HepG2 (cell line): ENCODE measurements around the gene IL1RAPL1. TPM values are rescaled to one million over a fixed set of nuclear protein-coding genes. Genes with fewer than 3 reads are reported as not detected.

Source experiments
- ATAC-seq: fragments of 200-7000 bp; cut with Tn5 transposase; 3 replicates; pipeline ENCODE4 v1.9.1; 2020; ENCODE audit warnings: mild to moderate bottlenecking, moderate library complexity
- BruUV-seq: library from RNA; stranded (reverse); fragments of 400-500 nt; replicated peaks from 2 replicates; lab custom pipeline; 2021; lab: Mats Ljungman, UMichigan
- CTCF ChIA-PET: fragments of 300-600 bp; formaldehyde crosslinking; extraction: SDS; loops from one replicate; lab custom pipeline; 2021; ENCODE audit warnings: low total read pairs, inconsistent platforms, low intra/inter-chr PET ratio; lab: Yijun Ruan, JAX
- POLR2A ChIA-PET: fragments of 350-600 bp; sonication (Branson Sonifier 250); formaldehyde crosslinking; loops from one replicate; lab custom pipeline; 2020; ENCODE audit warnings: antibody characterized with exemption, inconsistent platforms; lab: Yijun Ruan, JAX
- DNase-seq: peaks from one replicate; pipeline ENCODE4 v3.0.0-alpha.2; 2015; ENCODE audit warnings: low spot score
- FAIRE-seq: peaks from 3 replicates; lab custom pipeline; 2011; peaks lifted over from hg19 to GRCh38; lab: Jason Lieb, UNC
- H2AFZ ChIP-seq: one replicate; pipeline ENCODE4 v1.6.1; 2011; ENCODE audit warnings: low read length, inconsistent platforms
- H3K27ac ChIP-seq: fragments of 300-600 bp; 3 replicates; pipeline ENCODE4 v1.8.0; 2011; ENCODE audit warnings: mixed run types, mild to moderate bottlenecking, mixed read lengths, low read length, inconsistent platforms; ENCODE audit not compliant: insufficient read depth; ENCODE audit errors: extremely low read length
- H3K27me3 ChIP-seq, 2 experiments: fragments of 200-600 bp in 1 of 2; 2 replicates in 1 of 2; 3 replicates in 1 of 2; pipeline versions ENCODE4 v1.6.0 to v1.8.0; 2011; ENCODE audit warnings: low read length in 2 of 2, mild to moderate bottlenecking in 2 of 2, moderate library complexity in 2 of 2, inconsistent platforms in 1 of 2; ENCODE audit not compliant: insufficient read depth in 2 of 2, control insufficient read depth in 1 of 2
- H3K36me3 ChIP-seq, 2 experiments: fragments of 200-600 bp in 1 of 2; replicated peaks in 1 of 2; 2 replicates in 1 of 2; 3 replicates in 1 of 2; pipeline versions ENCODE4 v1.5.1 to v1.8.0; 2011; ENCODE audit warnings: low read length in 2 of 2, inconsistent platforms in 1 of 2; ENCODE audit not compliant: insufficient read depth in 2 of 2, control insufficient read depth in 1 of 2
- H3K4me1 ChIP-seq: 2 replicates; pipeline ENCODE4 v1.5.1; 2012; ENCODE audit warnings: low read length, inconsistent platforms; ENCODE audit not compliant: insufficient read depth
- H3K4me2 ChIP-seq: 2 replicates; pipeline ENCODE4 v1.6.0; 2011; ENCODE audit warnings: low read depth, low read length, inconsistent platforms
- H3K4me3 ChIP-seq, 3 experiments: fragments of 200-600 bp in 1 of 3; sonication (generic), shearing (Covaris generic) in 1 of 3; replicated peaks in 1 of 3; 2 replicates each; pipeline ENCODE4 v1.5.1; 2011 to 2016; ENCODE audit warnings: low read length in 3 of 3, inconsistent platforms in 2 of 3, low read depth in 2 of 3, mild to moderate bottlenecking in 2 of 3, control low read depth in 1 of 3, mixed read lengths in 1 of 3; ENCODE audit not compliant: insufficient read depth in 1 of 3
- H3K79me2 ChIP-seq: one replicate; pipeline ENCODE4 v1.6.1; 2011; ENCODE audit warnings: low read length, inconsistent platforms; ENCODE audit not compliant: insufficient read depth
- H3K9ac ChIP-seq: 2 replicates; pipeline ENCODE4 v1.6.0; 2011; ENCODE audit warnings: mild to moderate bottlenecking, low read depth, low read length, inconsistent platforms; ENCODE audit not compliant: insufficient read depth
- H3K9me3 ChIP-seq: 2 replicates; pipeline ENCODE4 v1.5.1; 2012; ENCODE audit warnings: mild to moderate bottlenecking, low read length
- H4K20me1 ChIP-seq: 2 replicates; pipeline ENCODE4 v1.6.0; 2011; ENCODE audit warnings: inconsistent platforms, mild to moderate bottlenecking, low read length, moderate library complexity; ENCODE audit not compliant: insufficient read depth
- DZIP1 ChIP-seq: sonication (generic); formaldehyde crosslinking; IDR thresholded peaks from 2 replicates; pipeline ENCODE4 v1.5.0; 2020; ENCODE audit warnings: mild to moderate bottlenecking, missing genetic modification reagents
- HDAC1 ChIP-seq: sonication (generic); formaldehyde crosslinking; IDR thresholded peaks from 2 replicates; pipeline ENCODE4 v1.5.1; 2020; ENCODE audit warnings: mild to moderate bottlenecking, missing genetic modification reagents
- ZNF44 ChIP-seq: sonication (generic); formaldehyde crosslinking; IDR thresholded peaks from 2 replicates; pipeline ENCODE4 v1.5.1; 2020; ENCODE audit warnings: mild to moderate bottlenecking, missing genetic modification reagents
- ZNF543 ChIP-seq: sonication (generic); formaldehyde crosslinking; IDR thresholded peaks from 2 replicates; pipeline ENCODE4 v1.4.0; 2020; ENCODE audit warnings: mild to moderate bottlenecking, missing genetic modification reagents
- in situ Hi-C: cut with HindIII; loops from 2 replicates; pipeline ENCODE4 v1.10.0; 2017; ENCODE audit warnings: low pct_unique_long_range_greater_than_20kb; ENCODE audit not compliant: extremely low pct_ligation_motif_present
- intact Hi-C: fragments of 100-400 bp; cut with micrococcal nuclease; formaldehyde crosslinking; loops from one replicate; pipeline ENCODE4 v1.10.0; 2022; ENCODE audit not compliant: unreplicated experiment
- polyA plus RNA-seq, 8 experiments: library from polyadenylated mRNA; depleted of rRNA in 3 of 8; stranded (reverse) in 7 of 8; unstranded in 1 of 8; fragments of >200 nt; fragmentation: Illumina TruSeq in 4 of 8; extraction: Trizol in 4 of 8; gene quantifications; 2 replicates each; pipeline versions ENCODE4 v1.2.1 to v1.2.3, GENCODE V29; 2011 to 2016; ENCODE audit warnings: low read depth in 4 of 8, missing spikeins in 1 of 8, mixed read lengths in 1 of 8; ENCODE audit not compliant: insufficient read depth in 1 of 8
- total RNA-seq, 5 experiments: library from RNA; depleted of rRNA; stranded (reverse); fragments of >200 nt; fragmentation: Illumina TruSeq; extraction: Trizol; gene quantifications; 2 replicates each; pipeline ENCODE4 v1.2.3, GENCODE V29; 2016; ENCODE audit warnings: low read depth in 1 of 5
- TF ChIP-seq, protein P1 (sequence below): sonication (generic); formaldehyde crosslinking; IDR thresholded peaks from 2 replicates; pipeline ENCODE4 v1.4.0; 2020; ENCODE audit warnings: missing genetic modification reagents

The IL1RAPL1 gene
- total and polyA plus RNA-seq, 2 of the 13 experiments (the other 11 are each of a cell fraction or from before 2014, with no cell fraction given): 0.04 TPM; not detected in 1

DNA sequence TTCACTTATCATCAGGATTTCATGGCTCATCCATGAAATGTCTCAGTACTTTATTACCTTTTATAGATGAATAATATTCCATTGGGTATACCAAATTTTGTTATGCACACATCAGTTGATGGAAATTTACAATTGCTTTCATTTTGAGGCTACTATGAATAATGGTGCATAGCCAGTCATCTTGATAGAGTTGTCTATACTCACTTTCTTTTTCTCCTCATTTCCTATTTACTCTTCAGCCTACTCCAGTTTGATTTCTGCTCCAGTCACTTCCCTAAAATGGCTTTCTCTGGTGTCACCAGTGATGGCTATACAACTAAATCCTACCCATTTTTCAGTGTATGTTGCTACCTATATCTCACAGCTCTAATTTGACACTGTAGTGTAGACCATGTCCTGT lies 884.6 kb downstream of the IL1RAPL1 start:
- no peak for FAIRE-seq
- H3K9ac ChIP-seq: no peak overlapping the region
- no peak for DNase-seq
- no peak overlapping the region for H2AFZ ChIP-seq
- no peak for ATAC-seq
- BruUV-seq: no TSS peak
- H3K4me2 ChIP-seq: no peak overlapping the region
- ChIA-PET POLR2A (no interaction called here), CTCF (no interaction called here)
- no peaks in the 10 kb centered on the region for H4K20me1 ChIP-seq
- H3K79me2 ChIP-seq: no peaks in the 10 kb centered on the region
- no peaks in the 10 kb centered on the region for H3K4me1 ChIP-seq
- H3K27me3 ChIP-seq: no peaks in the 10 kb centered on the region
- no peaks in the 10 kb centered on the region for H3K9me3 ChIP-seq
- in situ Hi-C loops (no loop called here), intact Hi-C loops (no loop called here)
- H3K4me3 ChIP-seq: no peak overlapping the region
- TF ChIP-seq, protein P1, sequence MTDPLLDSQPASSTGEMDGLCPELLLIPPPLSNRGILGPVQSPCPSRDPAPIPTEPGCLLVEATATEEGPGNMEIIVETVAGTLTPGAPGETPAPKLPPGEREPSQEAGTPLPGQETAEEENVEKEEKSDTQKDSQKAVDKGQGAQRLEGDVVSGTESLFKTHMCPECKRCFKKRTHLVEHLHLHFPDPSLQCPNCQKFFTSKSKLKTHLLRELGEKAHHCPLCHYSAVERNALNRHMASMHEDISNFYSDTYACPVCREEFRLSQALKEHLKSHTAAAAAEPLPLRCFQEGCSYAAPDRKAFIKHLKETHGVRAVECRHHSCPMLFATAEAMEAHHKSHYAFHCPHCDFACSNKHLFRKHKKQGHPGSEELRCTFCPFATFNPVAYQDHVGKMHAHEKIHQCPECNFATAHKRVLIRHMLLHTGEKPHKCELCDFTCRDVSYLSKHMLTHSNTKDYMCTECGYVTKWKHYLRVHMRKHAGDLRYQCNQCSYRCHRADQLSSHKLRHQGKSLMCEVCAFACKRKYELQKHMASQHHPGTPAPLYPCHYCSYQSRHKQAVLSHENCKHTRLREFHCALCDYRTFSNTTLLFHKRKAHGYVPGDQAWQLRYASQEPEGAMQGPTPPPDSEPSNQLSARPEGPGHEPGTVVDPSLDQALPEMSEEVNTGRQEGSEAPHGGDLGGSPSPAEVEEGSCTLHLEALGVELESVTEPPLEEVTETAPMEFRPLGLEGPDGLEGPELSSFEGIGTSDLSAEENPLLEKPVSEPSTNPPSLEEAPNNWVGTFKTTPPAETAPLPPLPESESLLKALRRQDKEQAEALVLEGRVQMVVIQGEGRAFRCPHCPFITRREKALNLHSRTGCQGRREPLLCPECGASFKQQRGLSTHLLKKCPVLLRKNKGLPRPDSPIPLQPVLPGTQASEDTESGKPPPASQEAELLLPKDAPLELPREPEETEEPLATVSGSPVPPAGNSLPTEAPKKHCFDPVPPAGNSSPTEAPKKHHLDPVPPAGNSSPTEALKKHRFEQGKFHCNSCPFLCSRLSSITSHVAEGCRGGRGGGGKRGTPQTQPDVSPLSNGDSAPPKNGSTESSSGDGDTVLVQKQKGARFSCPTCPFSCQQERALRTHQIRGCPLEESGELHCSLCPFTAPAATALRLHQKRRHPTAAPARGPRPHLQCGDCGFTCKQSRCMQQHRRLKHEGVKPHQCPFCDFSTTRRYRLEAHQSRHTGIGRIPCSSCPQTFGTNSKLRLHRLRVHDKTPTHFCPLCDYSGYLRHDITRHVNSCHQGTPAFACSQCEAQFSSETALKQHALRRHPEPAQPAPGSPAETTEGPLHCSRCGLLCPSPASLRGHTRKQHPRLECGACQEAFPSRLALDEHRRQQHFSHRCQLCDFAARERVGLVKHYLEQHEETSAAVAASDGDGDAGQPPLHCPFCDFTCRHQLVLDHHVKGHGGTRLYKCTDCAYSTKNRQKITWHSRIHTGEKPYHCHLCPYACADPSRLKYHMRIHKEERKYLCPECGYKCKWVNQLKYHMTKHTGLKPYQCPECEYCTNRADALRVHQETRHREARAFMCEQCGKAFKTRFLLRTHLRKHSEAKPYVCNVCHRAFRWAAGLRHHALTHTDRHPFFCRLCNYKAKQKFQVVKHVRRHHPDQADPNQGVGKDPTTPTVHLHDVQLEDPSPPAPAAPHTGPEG (CRISPR knock-in tag): no peak
- TF ChIP-seq DZIP1 (CRISPR knock-in tag) (no peak), ZNF44 (CRISPR knock-in tag) (no peak), ZNF543 (CRISPR knock-in tag) (no peak), HDAC1 (CRISPR knock-in tag) (no peak)
- no peak overlapping the region for H3K27ac ChIP-seq
- H3K36me3 ChIP-seq: no peaks in the 10 kb centered on the region
